ENCODE results near the gene CT47A1.
"Not testable (repeated sequence)": the region's sequence is repeated elsewhere in the genome, so short reads cannot be mapped to it uniquely, and the experiment has no call there.

The CT47A1 gene

GRCh38 chrX:120985660-120986059 is at the start of gene CT47A1:
Gene CT47A1, minus strand, starts transcription at chrX:120985760. Its CDS starts 231 bp downstream, at chrX:120985529.
- DNase-seq (ENCODE audit: low spot score) = not testable (repeated sequence)

- no peak for DNase-seq (ENCODE audit: low spot score)
These were observed 47.0 kb upstream of the CT47A1 start for GRCh38 chrX:121032531-121032930.

- DNase-seq (ENCODE audit: low spot score) = no peak
These were observed 44.5 kb upstream of the CT47A1 start for GRCh38 chrX:121030083-121030482.

GRCh38 chrX:121028419-121028818 is 42.9 kb upstream of the CT47A1 start:
- no peak for DNase-seq (ENCODE audit: low spot score)

- DNase-seq (ENCODE audit: low spot score) = no peak
These were observed 29.3 kb upstream of the CT47A1 start for GRCh38 chrX:121014826-121015225.

GRCh38 chrX:121013897-121014455 is 28.4 kb upstream of the CT47A1 start:
- no peak for DNase-seq (ENCODE audit: low spot score)

- DNase-seq (ENCODE audit: low spot score) = no peak
These were observed 25.7 kb upstream of the CT47A1 start for GRCh38 chrX:121011254-121011653.

- peak; percentile 47 for DNase-seq (ENCODE audit: low spot score)
These were observed 24.7 kb upstream of the CT47A1 start for GRCh38 chrX:121010218-121010617.

GRCh38 chrX:121009764-121010163 is 24.2 kb upstream of the CT47A1 start:
- no peak for DNase-seq (ENCODE audit: low spot score)

GRCh38 chrX:121008920-121009319 is 23.4 kb upstream of the CT47A1 start:
- DNase-seq (ENCODE audit: low spot score) = no peak

GRCh38 chrX:121000589-121000988 is 15.0 kb upstream of the CT47A1 start:
- no peak for DNase-seq (ENCODE audit: low spot score)

- no peak for DNase-seq (ENCODE audit: low spot score)
These were observed 13.9 kb upstream of the CT47A1 start for GRCh38 chrX:120999413-120999812.

- DNase-seq (ENCODE audit: low spot score) = not testable (repeated sequence)
These were observed 29.1 kb downstream of the CT47A1 start, which contains the start of gene CT47A7 for GRCh38 chrX:120956500-120956899. Gene CT47A7, minus strand, starts transcription at chrX:120956600. Its CDS starts 255 bp downstream, at chrX:120956345.

Measured in globus pallidus (tissue), 1 donor.